GM21529 (cell line): ENCODE data around the gene NTF3.

Experiments
- ATAC-seq: cut with Tn5 transposase; IDR thresholded peaks from one replicate; pipeline ENCODE4 v1.9.1; 2021; ENCODE audit not compliant: unreplicated experiment

NTF3 gene

DNA sequence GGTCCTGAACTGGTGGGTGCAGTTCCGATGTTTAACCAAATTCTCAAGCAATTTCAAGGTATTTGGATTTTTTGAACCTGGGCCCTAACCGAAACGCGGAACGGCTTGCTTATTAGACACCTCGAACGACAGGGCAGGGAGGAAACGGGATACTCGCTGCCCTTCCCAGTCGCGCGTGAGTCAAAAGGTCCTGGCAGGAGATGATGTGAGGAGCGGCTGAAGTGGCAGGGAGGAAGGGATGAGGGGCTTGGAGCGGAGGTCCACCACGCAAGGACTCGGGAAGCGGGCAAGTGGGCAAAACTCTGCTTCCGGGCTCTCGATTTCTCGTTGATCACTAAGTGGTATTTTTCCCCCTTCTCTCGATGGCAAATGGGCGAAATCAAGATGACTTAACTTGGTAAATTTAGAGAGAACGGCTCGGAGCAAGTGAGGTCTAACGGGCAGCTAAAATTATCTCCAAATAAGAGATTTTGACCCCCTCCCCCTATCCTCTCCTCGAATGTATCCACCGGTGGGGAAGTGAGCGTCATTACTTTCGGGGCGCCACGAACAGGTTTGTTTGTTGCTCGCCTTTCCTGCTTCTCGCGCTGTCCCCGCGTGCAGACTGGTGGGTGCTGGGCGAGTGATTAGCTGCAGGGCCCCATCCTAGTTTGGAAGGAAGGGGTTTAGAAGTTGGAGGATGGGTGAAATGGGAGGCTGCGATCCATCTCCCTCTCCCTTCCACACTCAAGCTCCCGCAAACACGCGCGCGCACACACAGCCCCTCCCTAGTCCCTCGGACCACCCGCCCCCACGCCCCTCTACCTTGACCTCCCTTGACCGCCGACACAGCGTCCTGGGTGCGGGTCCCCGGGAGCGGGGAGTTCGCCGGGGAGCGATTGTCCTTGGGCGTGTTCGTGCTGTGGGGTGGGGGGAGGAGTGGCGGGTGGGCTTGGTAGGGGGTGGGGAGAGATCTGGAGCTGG is 986 bp upstream of the NTF3 start:
- ATAC-seq: no peak

DNA sequence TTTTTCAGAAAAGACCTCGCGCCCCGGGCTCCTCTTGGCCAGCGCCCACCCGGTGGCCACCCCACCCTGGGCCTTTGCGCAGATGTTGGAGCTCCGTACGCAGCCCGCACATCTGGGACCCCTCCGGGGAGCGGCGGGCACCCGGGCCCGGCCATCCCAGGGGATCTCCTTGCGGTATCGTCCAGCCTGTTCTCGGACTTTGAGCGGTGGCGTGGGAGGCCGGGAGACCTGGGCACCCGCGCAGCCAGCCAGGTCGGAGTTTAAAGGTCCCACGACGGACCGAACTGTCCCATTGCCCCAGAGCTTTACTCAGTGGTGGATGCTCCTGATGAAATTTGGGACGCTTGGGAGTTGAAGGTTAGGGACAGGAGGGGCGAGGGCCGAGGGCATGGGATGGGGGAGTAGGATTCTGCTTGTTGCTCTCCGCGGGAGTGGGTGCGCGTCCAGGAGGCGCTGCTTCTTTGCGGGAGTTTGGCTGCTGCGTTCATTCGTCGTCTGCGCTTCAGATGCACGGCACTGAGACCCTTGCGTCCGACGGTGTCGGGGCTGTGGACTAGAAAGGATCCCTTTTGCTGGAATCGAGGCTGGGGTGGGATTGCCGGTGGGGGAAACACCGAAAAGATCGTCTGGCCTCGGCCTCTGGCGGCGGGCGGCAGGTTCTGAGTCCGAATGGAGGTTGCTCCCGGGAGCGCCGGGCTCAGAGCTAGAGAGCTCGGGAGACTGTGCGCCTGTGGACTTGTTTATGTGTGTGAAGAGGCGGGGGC is 1.4 kb downstream of the NTF3 start:
- no peak for ATAC-seq

DNA sequence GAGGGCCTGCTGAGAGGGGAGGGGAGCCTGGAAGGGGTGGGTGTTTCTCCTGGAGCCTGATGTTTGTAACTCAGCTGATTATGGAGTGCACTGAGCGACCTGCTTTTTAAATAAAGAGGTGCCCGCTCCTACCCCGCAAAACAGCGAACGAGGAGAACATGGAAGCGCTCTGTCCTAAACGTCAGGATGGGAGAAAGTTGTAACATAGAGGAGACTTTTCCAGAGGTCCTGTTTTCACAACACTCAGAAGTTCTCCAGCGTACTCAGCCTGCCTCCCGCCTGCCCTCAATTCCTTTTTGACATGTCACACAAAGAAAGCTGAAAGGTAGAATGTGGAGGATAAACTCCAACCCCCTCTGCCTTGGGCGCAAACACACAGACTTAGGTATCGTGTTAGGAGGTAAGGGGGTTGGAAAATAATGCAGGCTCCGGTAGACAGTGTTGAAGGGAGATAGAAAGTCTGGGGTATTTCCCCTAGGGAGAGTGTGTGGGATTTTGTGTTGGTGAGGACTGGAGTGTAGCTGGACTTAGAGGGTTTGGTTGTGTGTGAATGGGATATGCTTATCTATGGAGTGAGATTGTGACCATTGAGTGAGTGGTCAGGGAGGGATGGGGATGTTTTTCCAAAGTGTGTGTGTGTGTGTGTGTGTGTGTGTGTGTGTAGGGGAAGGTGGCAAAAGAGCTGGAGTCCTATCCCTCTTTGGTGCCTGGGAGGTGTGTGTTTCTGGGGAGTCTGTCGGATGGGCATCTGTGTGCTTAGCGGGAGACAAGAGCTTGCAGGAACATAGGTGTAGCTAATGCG is 2.1 kb downstream of the NTF3 start:
- no peak for ATAC-seq

- ATAC-seq: no peak
Observed at GRCh38 chr12:5434647-5435560, 3.0 kb downstream of the NTF3 start.

DNA sequence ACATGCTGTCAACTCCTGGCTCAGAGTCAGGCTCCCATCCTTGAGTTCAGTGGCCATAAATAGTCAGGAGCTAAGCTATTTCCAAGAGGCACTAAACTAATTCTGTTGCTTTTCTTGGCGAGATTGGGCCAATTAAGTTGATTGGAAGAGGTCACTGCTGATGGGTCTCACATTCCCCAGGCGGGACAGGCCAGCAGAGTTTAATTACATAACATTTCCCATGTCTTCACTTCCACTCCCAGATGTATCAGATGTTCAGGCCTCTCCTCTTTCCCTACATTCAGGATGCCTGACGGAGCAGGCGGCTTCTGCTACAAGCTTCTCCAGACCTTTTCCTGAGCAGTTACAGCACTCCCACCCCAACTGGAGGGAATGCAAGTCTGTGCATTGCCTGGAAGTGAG is 5.3 kb downstream of the NTF3 start:
- ATAC-seq: no peak

GRCh38 chr12:5437589-5437988 is 5.7 kb downstream of the NTF3 start:
- no peak for ATAC-seq

- ATAC-seq: no peak
Observed at GRCh38 chr12:5438671-5439200, 6.8 kb downstream of the NTF3 start.

GRCh38 chr12:5439371-5439771 is 7.5 kb downstream of the NTF3 start:
- no peak for ATAC-seq

GRCh38 chr12:5439788-5440300 is 7.9 kb downstream of the NTF3 start:
- ATAC-seq: no peak

DNA sequence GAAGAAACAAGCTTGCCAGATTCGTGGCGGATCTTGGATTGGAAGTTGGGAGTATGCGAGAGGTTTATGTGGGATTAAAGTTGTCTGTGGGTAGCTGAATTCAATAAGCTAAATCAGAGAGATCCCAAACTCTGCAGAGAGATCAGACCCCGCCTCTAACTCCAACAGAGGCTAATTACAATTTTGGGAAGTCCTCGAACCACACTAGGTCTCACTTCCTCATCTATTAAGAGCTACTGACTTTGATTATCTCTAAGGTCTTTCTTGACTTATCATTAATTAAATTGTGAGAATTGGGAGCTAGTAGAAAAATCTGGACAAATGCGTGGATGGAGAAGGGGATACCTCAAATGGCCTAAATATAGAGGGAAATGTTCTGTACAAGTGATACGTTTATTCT is 9.1 kb downstream of the NTF3 start:
- no peak for ATAC-seq

DNA sequence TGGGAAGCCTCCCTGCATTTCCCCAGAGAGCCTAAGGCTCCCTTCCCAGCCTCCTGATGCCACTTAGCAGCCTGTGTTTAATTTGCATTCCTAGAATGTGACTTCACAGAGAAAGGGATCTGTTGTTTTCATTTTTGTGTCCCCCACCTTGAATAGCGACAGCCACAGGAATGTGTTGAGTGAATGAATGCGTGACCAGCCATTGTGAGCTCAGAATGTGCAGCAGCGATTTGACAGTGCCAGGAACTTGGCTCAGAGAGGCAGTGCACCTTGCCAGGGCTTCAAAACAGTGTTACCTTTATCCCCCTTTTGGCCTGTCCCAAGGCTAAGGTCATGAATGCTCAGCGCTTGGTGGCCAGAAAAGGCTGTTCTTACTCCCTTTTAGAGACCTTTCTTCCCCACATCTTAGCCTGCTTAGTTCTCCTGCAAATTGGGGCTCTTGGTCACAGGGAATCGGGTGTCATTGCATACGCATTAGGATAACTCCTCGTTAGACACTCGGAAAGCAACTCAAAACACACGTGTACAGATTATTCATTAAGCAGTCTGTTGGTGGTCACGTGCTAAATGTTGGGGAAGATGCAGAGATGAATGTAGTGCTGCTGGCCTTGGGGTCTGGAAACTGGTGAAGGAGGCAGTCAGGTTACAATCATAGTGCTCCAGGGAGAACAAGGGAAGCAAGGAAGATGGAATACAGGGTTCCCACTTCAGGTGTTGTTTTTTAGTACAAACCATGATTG is 9.8 kb downstream of the NTF3 start:
- ATAC-seq: no peak

DNA sequence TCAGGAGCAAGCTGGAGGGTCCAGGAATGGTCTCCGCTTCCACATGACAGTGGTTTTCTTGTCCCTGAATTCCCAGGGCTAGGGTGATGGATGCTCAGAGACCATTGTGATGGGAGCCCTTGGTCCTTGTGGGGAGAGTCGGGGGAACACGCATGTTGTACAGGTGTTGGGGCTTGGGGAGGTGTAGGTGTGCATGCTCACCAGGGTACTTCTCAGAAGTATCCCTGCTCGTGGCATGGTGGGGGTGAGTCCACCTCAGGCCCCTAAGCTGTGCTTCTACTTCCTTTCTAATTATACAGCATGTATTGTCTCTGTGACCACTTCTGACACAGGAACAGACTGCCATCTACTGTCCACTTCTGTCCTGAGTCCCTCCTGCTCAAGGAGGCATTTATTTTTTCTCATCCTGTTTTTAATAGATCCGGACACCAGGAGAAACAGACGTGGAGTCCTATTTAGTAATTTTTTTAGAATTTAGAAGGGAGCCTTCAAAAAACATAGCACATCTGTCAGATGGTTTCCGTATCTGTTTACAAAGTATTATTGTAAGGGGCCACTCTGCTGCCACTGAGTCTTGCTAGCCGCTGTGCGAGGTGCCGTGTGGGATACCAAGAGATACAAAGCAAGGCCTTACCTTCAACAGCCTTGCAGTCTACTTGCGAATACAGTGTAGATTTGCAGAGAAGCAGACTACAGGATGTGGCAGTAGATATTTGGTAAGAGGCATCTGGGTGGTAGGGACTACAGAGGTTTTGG is 10.5 kb downstream of the NTF3 start:
- no peak for ATAC-seq

DNA sequence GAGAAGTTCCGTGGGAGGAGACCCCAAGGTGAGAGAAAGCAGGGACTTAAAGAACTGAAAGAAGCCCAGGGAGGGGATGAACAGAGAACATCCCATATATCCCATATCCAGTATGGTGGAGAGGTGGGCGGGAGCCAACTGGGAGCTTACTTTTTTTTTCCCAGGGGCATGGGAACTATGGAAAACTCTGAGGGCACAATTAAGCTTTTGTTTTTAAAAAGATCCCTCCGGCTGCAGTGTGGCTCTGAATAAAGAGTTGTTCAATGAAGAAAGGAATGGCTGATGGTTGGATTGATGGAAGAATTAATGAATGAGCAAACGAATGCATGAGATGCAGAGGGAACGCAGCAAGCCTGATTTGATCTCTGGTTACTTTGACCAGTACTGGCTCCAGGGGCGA is 12.6 kb downstream of the NTF3 start:
- ATAC-seq: no peak

- ATAC-seq: no peak
Observed at GRCh38 chr12:5447320-5447719, 15.4 kb downstream of the NTF3 start.

- ATAC-seq: no peak
Observed at GRCh38 chr12:5451251-5451650, 19.3 kb downstream of the NTF3 start.

- ATAC-seq: no peak
Observed at GRCh38 chr12:5452569-5452968, 20.7 kb downstream of the NTF3 start.

DNA sequence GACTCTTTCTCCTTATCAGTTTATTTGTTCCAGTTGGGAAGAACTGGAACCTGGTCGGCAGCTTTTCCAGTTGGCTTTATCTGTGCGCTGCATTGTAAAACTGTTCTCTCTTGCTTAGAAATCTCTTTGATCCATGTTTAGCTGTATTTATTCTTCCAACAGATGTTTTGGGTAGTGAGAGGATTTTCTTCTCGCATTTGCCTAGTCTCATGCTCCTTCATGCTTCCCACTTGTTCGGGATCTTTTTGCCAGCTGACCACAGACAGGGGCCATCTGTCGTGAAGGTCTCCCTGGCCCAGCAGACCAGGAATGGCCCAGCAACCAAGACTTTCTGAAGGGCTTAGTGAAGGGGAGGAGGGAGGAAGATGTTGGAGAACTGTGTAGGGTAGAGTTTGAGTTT is 21.6 kb downstream of the NTF3 start:
- no peak for ATAC-seq

GRCh38 chr12:5455045-5455444 is 23.1 kb downstream of the NTF3 start:
- no peak for ATAC-seq
